Liver (tissue), 3 donors: ENCODE data around the gene KMT5C.

ENCODE experiments used
- CTCF ChIP-seq: fragments of 150-350 bp; IDR thresholded peaks from 2 replicates; pipeline ENCODE4 v1.5.1; 2017; ENCODE audit warnings: improper control_type of control experiment, low read depth, low read length; ENCODE audit not compliant: missing input control
- NR2F2 ChIP-seq: IDR thresholded peaks from 2 replicates; pipeline ENCODE4 v1.6.1; 2016; ENCODE audit warnings: antibody characterized with exemption
- donor health status: healthy.
- donor health status: healthy.

DNA sequence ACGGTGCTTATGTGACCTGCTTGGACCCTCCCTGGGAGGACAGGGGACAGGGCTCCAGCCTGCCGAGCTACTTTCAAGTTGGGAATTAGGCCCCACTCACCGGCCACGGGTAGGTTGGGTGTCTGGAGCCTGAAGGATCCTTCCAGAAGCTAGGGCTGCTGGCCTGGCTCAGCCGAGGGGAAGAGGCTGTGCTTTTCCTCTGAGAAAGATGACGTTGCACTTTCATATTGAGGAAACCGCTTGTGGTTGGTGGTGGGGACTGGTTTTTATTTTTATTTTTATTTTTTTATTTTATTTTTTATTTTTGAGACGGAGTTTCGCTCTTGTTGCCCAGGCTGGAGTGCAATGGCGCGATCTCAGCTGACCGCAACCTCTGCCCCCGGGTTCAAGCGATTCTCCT is 14.5 kb upstream of the KMT5C start, which contains the start of gene TMEM150B:
- TF ChIP-seq CTCF: no peak
- no peak for TF ChIP-seq NR2F2
